Activated naive CD4-positive, alpha-beta T cell treated with anti-CD3 and anti-CD28 coated beads, Interleukin-2, amount 50 U/mL, for 24 hours (primary cell): ENCODE results near the gene OR4F17.
"Not testable (repeated sequence)": the region's sequence is repeated elsewhere in the genome, so short reads cannot be mapped to it uniquely, and the experiment has no call there.

Experiments
- H3K27ac Mint-ChIP-seq: one replicate; pipeline ENCODE4 v1.8.0; 2021; ENCODE audit warnings: mild to moderate bottlenecking, mixed read lengths
- H3K27me3 Mint-ChIP-seq: one replicate; pipeline ENCODE4 v1.8.0; 2021; ENCODE audit warnings: mixed read lengths
- H3K36me3 Mint-ChIP-seq: one replicate; pipeline ENCODE4 v1.8.0; 2021; ENCODE audit warnings: mixed read lengths
- H3K4me1 Mint-ChIP-seq: one replicate; pipeline ENCODE4 v1.8.0; 2021; ENCODE audit warnings: mixed read lengths
- H3K4me3 Mint-ChIP-seq: one replicate; pipeline ENCODE4 v1.8.0; 2021; ENCODE audit warnings: mild to moderate bottlenecking, mixed read lengths
- H3K9me3 Mint-ChIP-seq: one replicate; pipeline ENCODE4 v1.8.0; 2021; ENCODE audit warnings: mixed read lengths

OR4F17 gene, protein sequence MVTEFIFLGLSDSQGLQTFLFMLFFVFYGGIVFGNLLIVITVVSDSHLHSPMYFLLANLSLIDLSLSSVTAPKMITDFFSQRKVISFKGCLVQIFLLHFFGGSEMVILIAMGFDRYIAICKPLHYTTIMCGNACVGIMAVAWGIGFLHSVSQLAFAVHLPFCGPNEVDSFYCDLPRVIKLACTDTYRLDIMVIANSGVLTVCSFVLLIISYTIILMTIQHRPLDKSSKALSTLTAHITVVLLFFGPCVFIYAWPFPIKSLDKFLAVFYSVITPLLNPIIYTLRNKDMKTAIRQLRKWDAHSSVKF

DNA sequence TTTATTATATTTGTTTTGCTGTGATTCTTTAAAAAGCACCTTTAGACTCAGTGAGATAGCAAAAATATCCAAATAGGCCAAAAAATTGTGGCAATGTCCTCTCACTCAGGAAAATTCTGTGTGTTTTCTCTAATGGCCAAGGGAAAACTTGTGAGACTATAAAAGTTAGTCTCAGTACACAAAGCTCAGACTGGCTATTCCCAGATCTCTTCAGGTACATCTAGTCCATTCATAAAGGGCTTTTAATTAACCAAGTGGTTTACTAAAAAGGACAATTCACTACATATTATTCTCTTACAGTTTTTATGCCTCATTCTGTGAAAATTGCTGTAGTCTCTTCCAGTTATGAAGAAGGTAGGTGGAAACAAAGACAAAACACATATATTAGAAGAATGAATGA, at the start of gene OR4F17:
Gene OR4F17, plus strand, starts transcription at position 301 of the 400 bp plus-strand sequence. CDS start 3,575 bp downstream, outside the sequence.
- not testable (repeated sequence) for H3K27me3 Mint-ChIP-seq

DNA sequence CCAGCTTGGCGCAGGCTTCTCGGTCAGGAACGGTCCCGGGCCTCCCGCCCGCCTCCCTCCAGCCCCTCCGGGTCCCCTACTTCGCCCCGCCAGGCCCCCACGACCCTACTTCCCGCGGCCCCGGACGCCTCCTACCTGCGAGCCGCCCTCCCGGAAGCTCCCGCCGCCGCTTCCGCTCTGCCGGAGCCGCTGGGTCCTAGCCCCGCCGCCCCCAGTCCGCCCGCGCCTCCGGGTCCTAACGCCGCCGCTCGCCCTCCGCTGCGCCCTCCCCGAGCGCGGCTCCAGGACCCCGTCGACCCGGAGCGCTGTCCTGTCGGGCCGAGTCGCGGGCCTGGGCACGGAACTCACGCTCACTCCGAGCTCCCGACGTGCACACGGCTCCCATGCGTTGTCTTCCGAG, 36.1 kb upstream of the OR4F17 start:
- not testable (repeated sequence) for H3K4me3 Mint-ChIP-seq, H3K4me1 Mint-ChIP-seq, H3K36me3 Mint-ChIP-seq, H3K27ac Mint-ChIP-seq, H3K9me3 Mint-ChIP-seq, H3K27me3 Mint-ChIP-seq

More for the DNA sequence above, at the start of gene OR4F17:
- not testable (repeated sequence) for H3K9me3 Mint-ChIP-seq, H3K4me1 Mint-ChIP-seq, H3K27ac Mint-ChIP-seq, H3K4me3 Mint-ChIP-seq, H3K36me3 Mint-ChIP-seq

DNA sequence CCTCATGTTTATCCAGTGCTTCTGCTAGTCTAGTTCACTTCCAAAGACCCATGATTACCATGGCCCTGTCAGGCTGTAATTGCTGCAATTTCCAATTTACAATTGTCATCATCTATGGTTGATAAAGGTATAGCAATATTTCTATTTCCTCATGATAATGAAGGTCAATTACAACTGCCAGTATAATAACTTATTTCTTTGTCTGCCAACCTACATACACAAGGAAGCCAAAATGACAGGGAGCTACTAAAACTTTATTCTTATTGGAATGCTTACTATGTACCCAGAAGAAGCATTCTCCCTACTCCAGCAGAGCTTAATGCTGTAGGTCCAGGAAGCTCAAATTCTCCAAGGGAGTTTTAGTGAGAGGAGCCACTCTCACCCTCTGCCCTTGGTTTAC, 24.0 kb upstream of the OR4F17 start:
- not testable (repeated sequence) for H3K36me3 Mint-ChIP-seq, H3K27ac Mint-ChIP-seq, H3K4me1 Mint-ChIP-seq, H3K4me3 Mint-ChIP-seq, H3K9me3 Mint-ChIP-seq, H3K27me3 Mint-ChIP-seq

DNA sequence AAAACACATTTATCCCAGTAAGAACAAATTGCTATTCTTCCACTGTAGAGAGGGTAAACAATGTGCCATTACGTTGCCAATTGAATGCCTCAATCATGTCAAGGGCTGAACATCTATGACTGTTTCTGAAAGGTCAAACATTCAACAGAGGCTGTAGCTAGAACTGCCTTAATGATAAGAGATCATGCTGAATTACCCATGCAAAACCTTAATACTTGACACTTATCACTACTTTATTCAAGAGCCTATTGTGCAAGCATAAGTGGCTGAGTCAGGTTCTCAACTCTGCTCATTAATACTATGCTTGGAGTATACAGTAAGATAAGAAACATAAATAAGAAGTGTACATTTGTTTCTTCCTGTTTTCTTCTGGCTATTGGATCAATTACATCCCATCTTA, 23.3 kb upstream of the OR4F17 start:
- not testable (repeated sequence) for H3K4me3 Mint-ChIP-seq, H3K27me3 Mint-ChIP-seq, H3K27ac Mint-ChIP-seq, H3K9me3 Mint-ChIP-seq, H3K36me3 Mint-ChIP-seq, H3K4me1 Mint-ChIP-seq

DNA sequence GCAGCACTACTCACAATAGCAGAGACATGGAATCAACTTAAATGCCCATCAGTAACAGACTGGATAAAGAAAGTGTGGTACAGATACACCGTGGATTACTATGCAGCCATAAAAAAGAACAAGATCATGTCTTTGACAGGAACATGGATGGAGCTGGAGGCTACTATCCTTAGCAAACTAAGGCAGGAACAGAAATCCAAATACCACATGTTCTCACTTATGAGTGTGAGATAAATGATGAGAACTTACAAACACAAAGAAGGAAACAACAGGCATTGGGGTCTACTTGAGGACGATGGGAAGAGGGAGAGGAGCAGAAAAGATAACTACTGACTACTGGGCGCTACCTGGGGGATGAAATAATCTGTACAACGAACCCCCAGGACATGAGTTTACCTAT, 16.2 kb upstream of the OR4F17 start:
- H3K9me3 Mint-ChIP-seq, H3K4me3 Mint-ChIP-seq, H3K36me3 Mint-ChIP-seq: not testable (repeated sequence)

DNA sequence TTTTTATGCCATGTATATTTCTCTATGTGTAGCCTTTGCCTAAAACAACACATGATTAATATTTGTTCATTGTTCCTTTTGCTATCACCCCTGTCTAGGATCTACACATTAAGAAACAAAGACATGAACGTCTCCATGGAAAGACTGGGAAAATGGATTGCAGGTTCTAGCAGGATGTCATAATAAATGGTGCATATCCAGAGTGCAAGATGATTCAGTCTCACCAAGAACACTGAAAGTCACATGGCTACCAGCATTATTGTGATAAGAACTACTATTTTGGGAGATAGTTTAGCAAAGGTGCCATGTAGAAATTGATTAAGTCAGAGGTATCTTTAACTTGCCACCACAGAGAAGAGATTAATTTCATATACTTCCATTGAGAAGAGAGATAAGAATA, 12.1 kb upstream of the OR4F17 start:
- not testable (repeated sequence) for H3K4me1 Mint-ChIP-seq, H3K27me3 Mint-ChIP-seq, H3K4me3 Mint-ChIP-seq, H3K9me3 Mint-ChIP-seq, H3K36me3 Mint-ChIP-seq, H3K27ac Mint-ChIP-seq

More for the DNA sequence above, 16.2 kb upstream of the OR4F17 start:
- not testable (repeated sequence) for H3K4me1 Mint-ChIP-seq, H3K27ac Mint-ChIP-seq, H3K27me3 Mint-ChIP-seq

DNA sequence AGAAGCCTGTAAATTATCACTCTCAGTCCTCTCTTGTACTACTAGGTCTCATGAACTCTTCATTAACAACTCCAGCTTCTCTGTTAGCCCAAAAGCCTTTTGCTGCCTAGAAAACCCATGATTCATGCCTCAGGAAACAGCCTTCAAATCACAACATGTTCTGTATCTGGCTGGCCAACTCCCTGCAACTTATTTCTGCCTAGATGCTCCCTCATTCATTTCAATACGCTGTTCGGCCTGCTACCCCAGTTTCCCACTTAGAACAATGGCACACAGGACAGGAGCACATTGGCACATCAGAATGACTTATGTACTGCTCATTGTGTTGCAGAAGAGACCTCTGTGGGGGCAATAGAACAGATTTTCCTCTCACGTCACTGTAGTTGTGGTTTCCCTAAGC, 9.3 kb upstream of the OR4F17 start:
- not testable (repeated sequence) for H3K4me1 Mint-ChIP-seq, H3K27me3 Mint-ChIP-seq, H3K4me3 Mint-ChIP-seq, H3K9me3 Mint-ChIP-seq, H3K36me3 Mint-ChIP-seq, H3K27ac Mint-ChIP-seq

DNA sequence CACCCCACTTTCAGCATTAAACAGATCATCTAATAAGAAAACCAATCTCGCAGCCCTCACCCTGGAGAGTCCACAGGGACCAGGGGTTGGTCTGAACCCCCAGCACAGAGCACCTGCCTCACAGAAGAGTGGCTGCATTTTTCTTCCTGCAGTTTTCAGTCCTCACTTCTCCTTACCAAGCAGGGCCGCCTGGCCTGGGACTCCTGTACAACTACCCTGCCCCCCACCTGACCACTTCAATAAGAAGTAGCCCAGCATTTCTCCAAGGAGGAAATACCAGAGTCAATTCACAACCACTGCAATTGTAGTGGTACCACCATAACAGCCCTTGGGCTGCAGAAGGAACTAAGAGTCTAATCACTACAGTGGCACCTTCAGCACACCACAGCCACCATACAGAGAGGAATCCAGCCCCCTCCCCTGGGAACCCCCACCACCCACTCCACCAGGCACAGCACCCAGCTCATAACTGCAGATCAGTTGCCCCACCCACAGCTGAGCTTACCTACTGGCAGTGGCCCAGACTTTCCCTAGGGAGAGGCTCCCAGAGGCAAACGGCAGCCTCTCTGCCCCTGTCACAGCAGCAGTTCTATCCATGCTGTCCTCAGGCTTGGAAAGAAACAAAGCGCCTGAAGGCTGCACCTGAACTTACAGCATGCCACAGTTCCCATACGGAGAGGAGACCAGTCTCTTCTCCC, 13.7 kb downstream of the OR4F17 start:
- not testable (repeated sequence) for H3K27ac Mint-ChIP-seq, H3K4me3 Mint-ChIP-seq, H3K4me1 Mint-ChIP-seq, H3K27me3 Mint-ChIP-seq, H3K36me3 Mint-ChIP-seq, H3K9me3 Mint-ChIP-seq
